GM18517 (cell line): ENCODE measurements around the gene TMPRSS6.

Experiments used
- ATAC-seq: cut with Tn5 transposase; IDR thresholded peaks from one replicate; pipeline ENCODE4 v1.9.1; 2021; ENCODE audit warnings: mild to moderate bottlenecking, moderate library complexity; ENCODE audit not compliant: unreplicated experiment

Gene TMPRSS6

GRCh38 chr22:37141476-37141875, 32.0 kb upstream of the TMPRSS6 start:
- ATAC-seq = no peak

GRCh38 chr22:37140686-37141323, 31.3 kb upstream of the TMPRSS6 start:
- ATAC-seq = no peak

GRCh38 chr22:37139762-37140161, 30.2 kb upstream of the TMPRSS6 start:
- no peak for ATAC-seq

GRCh38 chr22:37138849-37139561, 29.5 kb upstream of the TMPRSS6 start:
- ATAC-seq = no peak

DNA sequence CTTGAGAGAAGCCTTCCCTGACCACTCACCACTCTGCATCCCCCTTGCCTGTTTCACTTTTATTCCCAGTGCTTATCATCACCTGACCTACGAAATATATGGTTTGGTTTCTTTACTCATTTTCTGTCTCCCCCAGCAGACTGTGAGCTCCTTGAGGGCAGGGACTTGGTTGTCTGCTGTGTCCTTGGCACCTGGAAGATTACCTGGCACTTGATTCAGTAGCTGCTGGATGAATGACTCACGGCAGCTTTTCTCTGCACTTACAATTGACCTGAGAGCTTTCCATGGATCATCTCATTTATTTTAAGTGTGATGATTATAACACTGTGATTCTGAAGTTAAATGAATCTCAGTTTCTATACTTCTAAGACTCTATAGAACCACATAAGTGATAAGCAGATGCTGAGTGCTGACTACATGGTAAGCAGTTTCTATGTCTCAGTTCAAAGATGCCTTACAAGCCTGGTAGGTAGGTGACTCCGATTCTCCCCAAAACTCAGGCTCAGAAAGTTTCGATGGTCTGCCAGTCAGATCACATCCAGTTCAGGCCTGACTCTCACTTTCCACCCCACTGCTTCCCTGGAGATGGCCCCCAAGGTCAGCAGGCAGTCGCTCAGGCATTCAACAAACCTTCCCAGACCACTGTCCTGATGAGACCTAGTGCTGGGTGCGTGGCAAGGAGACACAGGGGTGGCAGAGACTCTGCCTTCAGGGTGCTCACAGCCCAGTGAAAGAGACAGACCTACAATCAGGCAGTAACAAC, 28.6 kb upstream of the TMPRSS6 start:
- ATAC-seq = no peak

GRCh38 chr22:37137131-37137530, 27.6 kb upstream of the TMPRSS6 start:
- no peak for ATAC-seq

DNA sequence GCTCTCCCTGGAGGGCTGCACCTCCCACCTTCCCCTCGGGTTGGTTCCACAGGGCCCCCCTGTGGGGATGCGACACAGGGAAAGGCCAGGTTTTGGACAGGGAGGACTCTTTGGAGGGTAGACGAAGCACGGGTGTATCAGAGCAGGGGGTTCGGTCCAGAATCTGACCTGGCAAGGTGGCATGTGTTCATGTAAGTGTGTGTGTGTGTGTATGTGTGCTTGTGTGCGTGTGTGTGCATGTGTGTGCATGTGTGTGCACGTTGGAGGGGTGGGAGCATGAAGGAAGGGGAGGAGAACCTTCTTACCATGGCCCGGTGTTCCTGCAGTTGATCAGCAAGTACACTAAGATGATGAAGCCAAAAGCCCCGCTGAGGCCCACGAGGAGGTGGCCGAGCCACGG, 25.5 kb upstream of the TMPRSS6 start:
- ATAC-seq = no peak

DNA sequence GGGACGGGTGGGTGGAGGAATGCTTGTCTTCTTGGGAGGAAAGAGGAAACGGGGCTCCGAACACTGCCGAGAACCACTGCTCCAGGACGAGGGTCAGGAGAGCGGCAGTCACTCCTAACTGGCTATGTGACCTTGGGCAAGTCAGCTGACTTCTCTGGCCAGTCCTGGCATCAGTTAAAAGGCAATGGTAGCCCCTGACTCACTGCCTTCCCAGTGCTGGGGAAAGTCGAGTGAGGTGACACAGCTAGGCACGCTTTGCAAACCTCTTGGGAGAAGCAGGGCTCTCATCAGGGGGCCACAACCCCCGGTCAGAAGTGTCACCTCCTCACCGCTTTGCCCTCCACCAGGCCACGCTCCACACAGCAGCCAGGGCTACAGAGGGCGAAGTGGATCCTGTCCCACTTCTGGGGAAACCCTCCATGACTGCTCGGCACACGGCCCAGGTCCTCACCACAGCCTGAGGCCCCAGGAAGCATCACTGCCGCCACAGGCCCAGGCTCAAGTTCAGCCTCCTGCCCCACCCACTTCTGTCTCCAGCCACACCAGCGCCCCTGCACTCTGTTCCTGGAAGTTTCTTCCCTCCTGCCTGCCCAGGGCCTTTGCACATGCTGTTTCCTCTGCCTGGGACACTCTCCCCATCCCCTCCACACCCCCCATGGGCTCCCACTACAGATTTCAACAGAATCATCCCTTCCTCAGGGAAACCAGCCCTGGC, 23.9 kb upstream of the TMPRSS6 start:
- ATAC-seq = no peak

- ATAC-seq = no peak
Measured at GRCh38 chr22:37132773-37133172, 23.3 kb upstream of the TMPRSS6 start.

- ATAC-seq = no peak
Measured at GRCh38 chr22:37129866-37130441, 20.4 kb upstream of the TMPRSS6 start.

- no peak for ATAC-seq
Measured at GRCh38 chr22:37128555-37129281, 19.2 kb upstream of the TMPRSS6 start.

- no peak for ATAC-seq
Measured at GRCh38 chr22:37127350-37127878, 17.9 kb upstream of the TMPRSS6 start.

GRCh38 chr22:37126882-37127281, 17.4 kb upstream of the TMPRSS6 start:
- no peak for ATAC-seq

- no peak for ATAC-seq
Measured at GRCh38 chr22:37126383-37126782, 16.9 kb upstream of the TMPRSS6 start.

- no peak for ATAC-seq
Measured at GRCh38 chr22:37123649-37124048, 14.1 kb upstream of the TMPRSS6 start.

GRCh38 chr22:37122598-37123180, 13.2 kb upstream of the TMPRSS6 start:
- no peak for ATAC-seq

DNA sequence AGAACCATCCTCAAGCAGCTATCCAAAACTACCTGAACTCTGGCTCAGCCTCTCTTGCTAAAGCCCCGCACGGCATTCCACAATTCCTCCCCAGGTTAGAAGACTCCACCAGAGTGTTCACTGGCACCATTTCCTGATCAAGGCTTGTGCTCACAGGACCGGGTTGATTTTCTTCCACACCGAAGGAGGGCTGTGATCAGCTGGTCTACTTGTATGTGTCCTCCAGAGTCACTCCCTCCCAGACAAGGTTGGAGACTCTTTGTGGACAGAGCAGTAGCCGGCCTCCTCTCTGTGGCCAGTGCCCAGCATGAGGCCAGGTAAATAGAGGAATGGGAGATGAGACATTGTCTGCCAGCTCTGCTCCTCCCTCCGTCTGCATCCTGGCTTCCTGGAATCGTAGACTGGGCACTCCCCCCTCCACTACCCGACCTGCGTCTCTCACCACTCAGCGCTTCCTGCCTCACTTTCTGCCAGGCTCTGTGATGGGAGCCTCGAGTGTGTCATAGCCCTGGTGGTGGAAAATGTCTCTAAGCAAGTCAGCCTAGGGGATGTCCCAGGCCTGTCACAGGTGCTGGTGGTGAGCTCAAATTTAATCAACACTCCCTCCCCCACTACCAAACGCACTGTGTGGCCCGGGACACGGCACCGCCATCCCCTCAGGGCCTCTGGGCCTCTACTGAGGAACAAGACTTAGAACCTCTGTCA, 12.5 kb upstream of the TMPRSS6 start:
- ATAC-seq = peak; percentile 86

- ATAC-seq = no peak
Measured at GRCh38 chr22:37120569-37121340, 11.2 kb upstream of the TMPRSS6 start.
